GM19452 (cell line): Measurements from ENCODE around the gene SLC24A3.

Source experiments
- ATAC-seq: cut with Tn5 transposase; IDR thresholded peaks from one replicate; pipeline ENCODE4 v1.9.1; 2021; ENCODE audit not compliant: unreplicated experiment

Gene SLC24A3

DNA sequence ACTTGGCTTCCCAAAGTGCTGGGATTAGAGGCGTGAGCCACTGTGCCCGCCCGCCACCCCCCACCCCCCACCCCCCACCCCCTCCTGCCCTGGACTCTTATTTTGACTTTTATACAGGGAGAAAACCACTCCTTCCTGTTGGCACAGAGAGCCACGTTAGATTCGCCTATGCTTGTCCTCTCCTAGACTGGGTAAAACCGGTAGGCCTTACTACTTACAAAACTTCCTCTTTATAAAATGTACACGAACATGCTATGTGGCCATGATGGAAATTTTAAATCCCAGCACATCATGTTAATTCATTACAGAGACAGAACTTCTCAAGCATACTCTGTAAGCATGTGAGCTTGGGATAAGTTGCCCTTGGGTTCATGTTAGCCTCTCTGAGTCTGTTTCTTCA lies 124.2 kb downstream of the SLC24A3 start:
- no peak for ATAC-seq

DNA sequence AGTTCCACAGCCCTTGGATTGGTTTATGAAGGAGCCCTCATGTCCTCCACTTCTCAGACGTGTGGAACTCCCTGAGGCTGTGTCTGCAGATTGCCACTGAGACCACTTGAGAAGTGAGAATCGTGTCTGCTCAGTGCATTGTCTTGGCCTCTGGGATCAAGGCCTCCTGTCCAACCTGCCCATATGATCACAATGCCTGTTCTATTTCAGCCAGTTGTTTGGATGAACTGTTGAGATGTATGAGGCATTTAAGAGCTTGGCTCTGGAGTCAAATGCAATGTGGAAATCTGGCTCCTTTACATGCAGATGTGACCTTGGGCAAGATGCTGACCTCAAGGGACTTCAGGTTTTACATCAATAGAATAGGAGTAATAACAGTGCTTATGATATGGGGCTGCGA lies 125.9 kb downstream of the SLC24A3 start:
- ATAC-seq = no peak

DNA sequence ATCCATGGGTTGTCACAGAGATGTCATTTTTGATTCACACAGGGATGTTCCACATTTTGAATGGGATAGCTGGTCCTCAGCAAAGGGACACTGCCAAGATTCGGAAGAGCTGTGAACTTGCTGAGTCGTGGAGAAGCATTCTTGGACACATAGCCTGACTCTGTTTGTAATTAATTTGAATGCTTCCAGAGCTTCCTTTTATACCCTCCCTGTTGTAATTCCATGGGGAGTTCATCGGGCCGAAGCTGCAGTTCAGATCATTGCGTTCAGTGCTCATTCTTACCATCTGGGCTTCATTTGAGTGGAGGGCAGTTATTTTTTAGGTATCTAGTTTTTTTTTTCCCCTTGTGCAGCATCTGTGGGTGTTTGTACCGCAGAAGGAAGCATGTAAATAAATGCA lies 126.5 kb downstream of the SLC24A3 start:
- no peak for ATAC-seq

DNA sequence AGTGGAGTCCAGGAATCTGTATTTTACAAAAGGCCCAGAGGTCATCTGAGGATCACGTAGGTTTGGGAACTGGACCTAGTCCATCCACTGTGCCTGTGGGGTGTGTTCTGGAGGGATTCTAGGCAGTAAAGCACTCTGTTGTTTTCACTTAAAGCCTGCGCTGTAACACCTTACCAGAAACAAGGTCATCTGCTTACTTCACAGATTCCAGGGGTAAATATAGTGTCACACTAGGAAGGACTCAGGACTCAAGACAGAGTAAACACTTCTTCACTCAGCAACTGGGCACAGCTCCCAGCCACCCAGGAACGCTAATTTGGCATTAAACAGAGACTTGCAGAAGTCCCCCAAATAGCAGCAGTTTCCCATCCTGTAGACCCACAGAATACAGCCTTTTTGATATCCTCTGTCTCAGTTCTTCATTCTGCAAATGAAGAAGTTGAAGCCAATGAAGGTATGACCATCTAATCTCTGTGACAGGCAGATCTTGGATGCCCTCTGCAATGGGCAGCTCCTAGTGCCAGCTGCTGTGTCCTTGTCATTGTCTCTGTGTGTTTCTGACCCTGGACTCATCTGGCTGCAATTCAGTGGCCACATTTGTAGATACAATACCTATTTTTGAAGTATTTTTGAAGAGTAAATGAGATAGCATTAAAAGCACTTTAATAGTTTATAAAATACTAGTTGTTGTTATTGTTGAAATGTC lies 129.1 kb downstream of the SLC24A3 start:
- no peak for ATAC-seq

DNA sequence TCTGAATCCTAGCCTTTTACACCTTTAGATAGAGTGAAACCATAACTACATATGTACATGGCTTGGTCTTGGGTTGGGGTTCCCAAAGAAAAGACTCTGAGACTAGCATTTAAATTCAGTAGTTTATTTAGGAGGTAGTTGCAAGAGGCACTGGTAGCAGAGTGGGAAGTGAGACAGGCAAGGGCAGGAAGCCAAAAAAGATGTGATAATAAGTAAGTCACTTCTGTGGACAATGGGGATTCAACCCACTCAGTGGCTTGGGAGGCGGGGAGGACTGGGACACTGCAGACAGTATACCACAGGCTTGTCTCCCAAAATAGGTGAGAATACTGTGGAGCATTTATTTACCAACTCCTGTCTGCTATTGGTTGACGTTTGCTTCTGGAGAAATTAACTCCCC lies 131.9 kb downstream of the SLC24A3 start:
- no peak for ATAC-seq

DNA sequence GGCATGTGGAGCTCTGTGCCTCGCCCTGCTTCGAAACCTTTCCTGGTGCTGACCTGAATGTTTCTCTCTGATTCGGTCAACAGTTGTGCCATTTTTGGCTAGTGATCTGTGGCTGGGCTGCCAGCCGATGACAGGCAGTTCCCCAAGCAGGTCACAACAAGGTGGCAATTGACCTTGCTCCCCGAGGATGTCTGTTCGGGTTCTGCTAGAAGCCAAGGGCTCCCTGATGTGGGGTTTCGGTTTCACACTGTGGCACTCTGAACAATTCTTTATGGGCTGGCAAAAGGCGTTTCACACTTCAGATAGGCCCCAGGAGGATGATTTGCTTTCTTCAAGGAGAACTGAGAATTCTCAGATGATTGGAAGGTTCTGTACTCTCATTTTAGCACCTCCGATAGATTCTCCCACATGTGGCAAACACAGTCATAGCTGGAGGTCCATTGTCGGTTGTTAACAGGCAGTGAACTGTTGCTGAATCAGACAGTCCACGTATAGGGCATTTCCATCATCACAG lies 135.6 kb downstream of the SLC24A3 start:
- ATAC-seq = peak; percentile 83

DNA sequence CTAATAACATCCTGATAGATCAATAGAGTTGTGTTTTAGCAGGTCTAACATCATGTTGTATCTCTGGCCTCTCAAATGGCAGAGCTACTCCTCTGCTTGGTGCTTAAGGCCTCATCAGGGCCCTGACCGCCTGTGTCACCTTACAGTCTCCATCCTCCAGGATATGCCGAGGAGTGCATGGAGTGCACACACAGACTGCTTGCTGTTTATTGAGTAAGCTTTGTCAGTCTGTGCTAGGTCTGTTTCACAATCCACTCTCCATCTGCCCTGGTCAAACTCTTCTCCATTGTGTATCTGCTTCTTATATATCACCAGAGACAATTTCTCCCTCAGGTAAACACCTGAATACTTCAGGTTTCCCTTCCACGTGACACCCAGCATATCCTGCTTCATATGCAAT lies 136.1 kb downstream of the SLC24A3 start:
- no peak for ATAC-seq

DNA sequence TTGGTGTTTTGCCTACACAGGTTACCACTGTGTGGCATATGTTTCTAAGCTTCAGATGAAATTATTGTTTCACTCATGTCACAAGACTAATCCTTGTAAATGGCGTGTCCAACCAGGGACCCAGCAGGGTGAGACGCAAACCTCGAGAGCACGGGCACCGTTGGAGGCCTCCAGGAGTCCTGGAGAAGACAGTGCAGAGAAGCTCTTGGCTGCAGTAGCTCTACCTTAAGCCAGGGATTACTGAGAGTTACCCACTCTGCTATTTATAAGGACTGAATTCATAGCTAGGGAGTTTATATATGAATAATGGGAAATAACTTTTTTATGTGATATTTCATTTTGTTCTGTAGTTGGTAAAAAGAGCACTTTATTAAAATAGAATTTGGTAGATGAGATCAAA lies 137.4 kb downstream of the SLC24A3 start:
- ATAC-seq = no peak

DNA sequence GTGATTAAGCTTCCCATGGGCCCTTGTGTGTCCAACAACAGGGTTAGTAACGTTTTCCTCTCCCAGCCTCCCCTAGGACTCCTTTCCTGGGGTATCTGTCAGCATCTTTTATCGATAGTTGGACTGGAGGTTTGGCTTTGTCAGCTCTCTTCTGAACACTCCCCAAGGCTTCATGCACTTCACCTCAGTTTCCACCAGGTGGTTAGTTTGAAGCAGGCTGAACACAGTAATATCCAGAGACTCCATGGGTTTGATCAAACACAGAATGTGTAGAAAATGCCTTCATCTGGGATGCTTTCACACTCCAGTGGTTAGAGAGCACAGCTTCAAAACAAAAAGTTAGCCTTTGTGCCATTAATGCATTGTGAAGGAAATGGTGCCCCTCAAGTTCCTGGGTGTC lies 139.1 kb downstream of the SLC24A3 start:
- no peak for ATAC-seq

DNA sequence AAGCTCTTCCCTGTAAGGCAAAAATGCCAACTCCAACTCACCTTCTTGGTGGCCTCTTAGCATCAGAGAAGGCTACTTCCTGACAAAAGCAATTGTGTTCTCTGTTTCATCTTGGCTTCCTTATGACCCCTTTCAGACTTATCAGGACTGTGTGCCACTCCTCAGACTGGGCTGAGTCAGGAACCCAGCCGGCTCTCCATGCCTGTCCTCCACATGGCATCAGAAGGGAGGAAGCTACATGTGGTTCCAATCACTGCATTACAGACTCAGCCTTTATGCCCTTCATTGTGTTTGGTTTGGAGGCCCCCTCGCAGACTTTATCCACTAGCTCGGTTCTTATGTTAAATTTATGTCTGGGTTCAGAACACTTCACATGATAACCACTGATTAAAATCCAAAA lies 142.5 kb downstream of the SLC24A3 start:
- no peak for ATAC-seq

DNA sequence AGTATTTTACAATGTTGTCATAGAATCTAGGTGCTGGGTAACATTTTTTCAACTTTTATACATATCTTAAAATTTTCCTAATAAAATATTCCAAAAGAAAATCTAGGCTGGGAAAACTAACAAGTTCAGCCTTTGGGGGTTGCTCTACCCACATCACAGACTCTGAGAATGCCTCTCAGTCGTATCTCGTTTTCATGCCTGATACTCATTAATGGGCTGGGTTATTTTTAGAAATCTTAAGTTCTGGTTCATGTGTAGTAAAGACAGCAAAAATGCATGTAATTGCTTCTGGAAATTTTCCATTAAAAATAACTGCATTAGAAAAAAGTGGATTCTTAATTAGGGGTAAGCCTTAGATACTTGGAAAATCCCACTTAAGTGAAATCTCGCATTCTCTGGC lies 149.3 kb downstream of the SLC24A3 start:
- no peak for ATAC-seq

DNA sequence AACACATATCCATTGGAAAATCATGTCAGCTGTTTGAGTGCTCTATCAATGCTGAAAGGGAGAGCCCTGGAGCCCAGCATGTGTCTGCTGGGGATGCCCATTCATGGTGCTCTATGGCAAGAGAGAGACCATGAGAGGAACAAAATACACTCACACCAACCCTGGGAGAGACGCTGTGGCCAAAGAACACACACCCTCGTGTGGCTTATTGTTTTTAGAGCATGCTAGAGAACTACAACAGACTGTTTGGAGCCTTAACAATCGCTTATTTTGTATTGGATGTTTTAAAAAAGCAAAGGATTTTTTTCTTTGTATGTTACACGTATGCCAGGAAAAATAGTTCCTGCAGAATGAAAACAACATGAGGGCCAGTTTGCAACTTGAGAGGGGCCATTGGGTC lies 151.0 kb downstream of the SLC24A3 start:
- no peak for ATAC-seq

DNA sequence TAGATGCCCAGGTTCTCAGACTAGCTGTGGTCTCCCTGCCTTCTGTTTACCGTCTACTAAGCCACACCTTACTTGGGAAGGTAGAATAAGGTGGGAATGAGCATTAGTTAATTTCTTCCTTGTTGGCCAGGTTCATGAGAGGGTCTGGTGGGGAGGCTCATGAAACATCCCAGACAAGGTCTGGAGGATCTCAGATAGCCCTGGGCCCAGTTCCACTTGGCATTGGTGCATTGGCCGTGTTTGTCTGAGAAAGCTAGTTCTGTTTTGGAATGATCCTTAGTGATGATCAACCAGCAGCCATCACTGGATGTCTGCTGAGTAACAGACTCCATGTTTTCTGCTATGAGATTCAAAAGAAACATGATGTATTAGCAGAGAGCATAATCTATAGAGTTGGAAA lies 155.1 kb downstream of the SLC24A3 start:
- ATAC-seq = no peak

DNA sequence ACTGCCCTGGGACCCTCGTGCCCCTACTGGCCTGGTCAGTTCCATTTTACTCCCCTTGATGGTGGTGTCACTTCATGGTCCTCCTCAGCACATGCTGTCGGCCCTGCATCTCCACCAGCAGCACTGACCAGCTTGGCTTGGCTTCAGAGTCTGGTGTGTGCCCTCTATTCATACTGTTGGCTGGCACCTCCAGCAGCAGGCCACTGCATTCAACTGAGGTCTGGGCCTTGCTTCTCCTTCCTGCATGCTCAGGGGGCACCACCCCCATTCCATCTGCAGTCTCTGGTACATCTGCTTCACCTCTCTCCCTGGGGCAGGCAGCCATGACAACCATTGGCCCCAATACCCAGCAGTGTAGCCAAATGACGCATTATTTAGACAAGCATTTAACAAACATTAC lies 155.9 kb downstream of the SLC24A3 start:
- ATAC-seq = no peak

DNA sequence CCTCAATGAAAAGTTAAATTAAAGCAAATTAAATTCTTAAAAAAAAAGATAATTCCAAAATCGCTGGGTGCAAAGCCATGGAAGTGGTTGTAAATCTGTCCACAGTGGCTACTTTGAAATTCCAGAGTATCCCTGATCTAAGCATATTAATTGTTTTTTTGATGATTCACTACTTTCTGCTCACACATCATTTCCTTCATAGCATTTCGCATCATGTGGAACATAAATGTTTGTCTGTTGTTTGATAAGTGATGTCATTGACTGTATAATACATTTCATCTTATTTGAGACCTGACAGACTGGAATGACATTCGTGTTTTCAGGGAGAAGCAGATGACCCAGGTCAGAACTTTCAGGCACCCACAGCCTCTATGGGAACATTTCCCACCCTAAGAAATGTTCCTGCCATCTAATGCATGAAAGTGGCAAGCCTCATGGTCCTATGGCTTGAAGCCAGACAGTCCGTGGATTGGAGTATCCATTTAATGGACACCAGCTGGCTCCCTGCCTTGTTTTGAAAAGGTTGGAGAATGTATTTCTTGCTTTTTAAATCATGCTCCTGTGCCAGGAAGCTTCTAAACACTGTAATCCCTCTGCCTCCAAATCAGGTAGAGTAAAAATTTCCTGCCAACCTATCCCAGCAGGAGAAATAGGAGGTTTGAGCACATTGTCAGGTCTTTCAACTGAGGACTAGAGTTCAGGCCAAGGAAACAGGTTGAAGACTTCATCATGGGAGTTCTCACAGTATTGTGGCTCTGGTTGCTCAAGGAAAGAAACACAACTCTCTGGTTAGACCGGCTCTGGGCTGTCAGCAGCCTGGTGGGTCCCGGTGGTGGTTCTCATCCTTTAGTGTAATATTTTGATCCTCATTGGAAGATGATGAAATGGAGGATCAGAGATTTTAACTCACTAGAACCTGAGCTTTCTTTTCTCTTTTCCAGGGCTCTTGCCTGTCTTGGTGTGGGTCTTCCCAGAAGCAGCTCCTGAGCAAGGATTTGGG lies 157.9 kb downstream of the SLC24A3 start:
- no peak for ATAC-seq

DNA sequence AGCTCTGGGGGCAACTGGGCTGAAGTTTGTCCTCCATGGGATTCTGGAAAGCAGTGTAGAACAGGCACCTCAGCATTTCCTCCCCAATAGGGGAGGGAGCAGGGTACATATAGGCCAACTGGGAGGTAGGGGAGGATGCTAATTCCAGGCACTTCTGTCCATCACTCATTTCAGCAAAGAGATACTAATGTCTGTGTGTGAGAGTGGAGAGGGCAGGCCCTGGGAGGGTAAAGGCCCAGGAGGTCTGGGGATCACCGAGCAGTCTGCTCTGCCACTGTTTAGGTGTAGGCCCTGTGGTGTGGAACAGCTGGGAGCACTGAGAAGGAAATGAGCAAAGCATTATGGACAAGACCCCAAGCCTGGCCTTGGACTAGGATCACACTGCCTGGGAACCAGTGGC lies 158.7 kb downstream of the SLC24A3 start:
- ATAC-seq = no peak

DNA sequence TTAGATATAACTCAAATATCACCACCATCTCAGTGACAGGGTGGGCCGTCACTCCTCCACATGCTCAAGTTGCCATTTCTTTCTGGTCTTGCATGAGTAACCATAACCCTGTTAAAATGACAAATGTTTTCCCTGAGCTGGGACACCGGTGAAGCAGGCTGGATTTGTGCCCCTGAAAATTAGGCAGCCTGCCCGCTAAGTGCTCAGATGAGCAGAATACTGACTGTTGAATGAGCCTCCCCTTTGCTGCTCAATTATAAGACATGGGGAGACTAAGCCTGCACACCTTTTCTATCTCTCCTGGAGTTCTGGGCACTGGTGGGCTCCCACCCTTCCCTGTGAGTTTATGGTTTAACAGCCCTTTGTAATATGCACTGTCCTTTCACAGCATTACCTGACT lies 161.8 kb downstream of the SLC24A3 start:
- ATAC-seq = no peak

DNA sequence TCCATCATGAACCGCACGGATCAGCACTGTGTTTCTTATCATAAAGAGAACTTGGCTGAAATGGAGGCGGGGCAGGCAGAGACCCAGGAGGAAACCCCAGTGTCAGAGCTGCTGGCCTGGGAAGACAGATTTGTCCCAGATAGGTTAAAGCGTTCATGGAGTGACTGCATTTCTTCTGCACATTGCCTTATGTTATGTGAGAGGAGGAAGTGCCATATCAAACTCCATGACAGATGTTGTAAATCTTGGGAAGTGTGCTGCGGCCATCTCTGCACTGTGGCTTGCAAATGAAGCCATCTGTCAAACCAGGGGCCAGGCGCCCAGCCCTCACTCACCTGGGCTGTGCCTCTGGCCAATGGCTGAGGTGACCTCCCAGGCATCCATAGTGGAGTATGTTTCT lies 163.0 kb downstream of the SLC24A3 start:
- no peak for ATAC-seq

DNA sequence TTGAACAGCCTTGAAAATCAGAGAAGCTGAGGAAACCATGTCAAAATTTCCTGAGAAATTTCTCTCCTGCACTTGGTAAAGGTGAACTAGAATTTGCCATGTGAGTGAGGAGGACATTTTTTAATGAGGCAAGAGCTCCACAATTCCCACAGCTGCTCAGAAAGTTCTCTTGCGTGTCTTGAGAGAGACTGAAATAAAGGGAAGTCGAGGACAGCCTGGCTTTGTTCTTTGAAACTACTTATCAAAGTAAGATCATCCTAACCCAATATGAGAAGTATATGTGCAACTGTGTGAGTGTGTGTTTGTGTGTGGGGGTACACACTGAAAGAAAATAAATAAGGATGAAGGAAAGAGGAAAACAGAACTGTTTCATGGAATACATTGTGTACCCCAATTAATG lies 163.4 kb downstream of the SLC24A3 start:
- no peak for ATAC-seq

DNA sequence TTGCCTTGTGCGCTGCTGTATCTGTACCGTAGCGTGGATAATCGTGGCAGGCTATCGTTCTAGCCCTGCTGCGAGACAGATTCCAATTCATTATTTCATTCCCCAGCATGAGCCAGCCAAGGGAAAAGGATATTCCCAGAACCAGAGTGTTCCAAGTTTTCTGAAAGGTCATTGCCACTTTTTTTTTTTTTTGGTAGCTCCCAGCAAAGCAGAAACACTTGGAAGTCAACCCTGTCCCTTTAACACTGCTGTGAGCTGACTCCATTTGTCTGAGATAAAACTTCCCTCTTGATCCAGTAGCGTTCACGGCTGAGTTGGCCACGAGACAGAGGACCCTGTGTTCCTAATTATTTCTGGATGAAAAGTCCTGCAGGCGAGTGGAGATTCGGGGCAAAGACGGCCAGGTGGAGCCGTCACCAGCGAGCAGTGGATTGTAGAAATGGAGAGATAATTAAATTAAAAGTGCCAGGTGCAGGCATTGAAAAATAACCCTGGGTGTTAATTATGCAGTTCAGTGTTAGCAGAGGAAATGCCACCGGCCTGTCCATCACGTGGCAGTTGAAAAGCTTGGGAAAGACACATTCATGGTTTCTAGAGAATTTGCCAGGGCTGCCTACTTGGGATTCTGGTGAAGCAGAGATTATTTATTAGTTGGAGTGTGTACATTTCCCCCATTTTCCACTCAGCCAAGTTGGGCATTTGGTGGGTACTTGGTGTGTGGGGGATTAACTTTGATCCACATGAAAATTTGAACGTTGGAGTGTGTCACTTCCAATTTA lies 164.2 kb downstream of the SLC24A3 start:
- ATAC-seq = no peak

DNA sequence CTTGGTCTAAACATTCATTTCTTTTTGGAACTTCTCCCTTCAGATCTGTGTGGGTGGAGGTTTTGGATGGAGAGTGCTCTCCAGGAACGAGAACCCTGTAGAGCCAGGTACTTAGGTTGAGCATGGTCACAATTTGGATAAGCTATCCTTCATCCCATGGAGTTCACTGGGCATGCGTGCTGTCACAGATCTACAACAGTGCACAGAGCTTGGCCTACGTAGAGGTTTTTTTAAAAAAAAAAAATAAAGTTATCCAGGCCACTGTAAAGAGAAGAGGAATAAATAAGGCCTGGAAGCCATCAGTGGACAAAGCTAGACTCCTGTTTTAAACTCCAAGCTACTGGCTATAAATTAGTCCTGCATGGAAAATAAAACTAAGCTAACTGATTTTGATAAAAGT lies 165.6 kb downstream of the SLC24A3 start:
- ATAC-seq = no peak
